ENCODE results near the gene AHCTF1.

AHCTF1 gene

GRCh38 chr1:246798606-246799496 lies 132.9 kb downstream of the AHCTF1 start:
- no peak for DNase-seq (ENCODE audit: low read depth in 1 of 2, low spot score in 1 of 2)

GRCh38 chr1:246798107-246798506 lies 133.6 kb downstream of the AHCTF1 start:
- no peak for DNase-seq (ENCODE audit: low read depth in 1 of 2, low spot score in 1 of 2)

- no peak for DNase-seq (ENCODE audit: low read depth in 1 of 2, low spot score in 1 of 2)
These were observed 134.2 kb downstream of the AHCTF1 start for GRCh38 chr1:246797597-246797996.

GRCh38 chr1:246797157-246797556 lies 134.6 kb downstream of the AHCTF1 start:
- DNase-seq (ENCODE audit: low read depth in 1 of 2, low spot score in 1 of 2): no peak

GRCh38 chr1:246795906-246796694 lies 135.6 kb downstream of the AHCTF1 start:
- no peak for DNase-seq (ENCODE audit: low read depth in 1 of 2, low spot score in 1 of 2)

- DNase-seq (ENCODE audit: low read depth in 1 of 2, low spot score in 1 of 2): no peak
These were observed 136.7 kb downstream of the AHCTF1 start for GRCh38 chr1:246794828-246795671.

GRCh38 chr1:246794048-246794827 lies 137.5 kb downstream of the AHCTF1 start:
- no peak for DNase-seq (ENCODE audit: low read depth in 1 of 2, low spot score in 1 of 2)

- no peak for DNase-seq (ENCODE audit: low read depth in 1 of 2, low spot score in 1 of 2)
These were observed 138.3 kb downstream of the AHCTF1 start for GRCh38 chr1:246793356-246793896.

- no peak for DNase-seq (ENCODE audit: low read depth in 1 of 2, low spot score in 1 of 2)
These were observed 139.1 kb downstream of the AHCTF1 start for GRCh38 chr1:246792603-246793002.

- DNase-seq (ENCODE audit: low read depth in 1 of 2, low spot score in 1 of 2): no peak
These were observed 140.3 kb downstream of the AHCTF1 start for GRCh38 chr1:246791303-246791918.

GRCh38 chr1:246790833-246791232 lies 140.9 kb downstream of the AHCTF1 start:
- DNase-seq (ENCODE audit: low read depth in 1 of 2, low spot score in 1 of 2): no peak

GRCh38 chr1:246790364-246790763 lies 141.4 kb downstream of the AHCTF1 start:
- no peak for DNase-seq (ENCODE audit: low read depth in 1 of 2, low spot score in 1 of 2)

- no peak for DNase-seq (ENCODE audit: low read depth in 1 of 2, low spot score in 1 of 2)
These were observed 142.1 kb downstream of the AHCTF1 start for GRCh38 chr1:246789454-246790339.
